ENCODE data around the gene HOXB9.

HOXB9 gene

DNA sequence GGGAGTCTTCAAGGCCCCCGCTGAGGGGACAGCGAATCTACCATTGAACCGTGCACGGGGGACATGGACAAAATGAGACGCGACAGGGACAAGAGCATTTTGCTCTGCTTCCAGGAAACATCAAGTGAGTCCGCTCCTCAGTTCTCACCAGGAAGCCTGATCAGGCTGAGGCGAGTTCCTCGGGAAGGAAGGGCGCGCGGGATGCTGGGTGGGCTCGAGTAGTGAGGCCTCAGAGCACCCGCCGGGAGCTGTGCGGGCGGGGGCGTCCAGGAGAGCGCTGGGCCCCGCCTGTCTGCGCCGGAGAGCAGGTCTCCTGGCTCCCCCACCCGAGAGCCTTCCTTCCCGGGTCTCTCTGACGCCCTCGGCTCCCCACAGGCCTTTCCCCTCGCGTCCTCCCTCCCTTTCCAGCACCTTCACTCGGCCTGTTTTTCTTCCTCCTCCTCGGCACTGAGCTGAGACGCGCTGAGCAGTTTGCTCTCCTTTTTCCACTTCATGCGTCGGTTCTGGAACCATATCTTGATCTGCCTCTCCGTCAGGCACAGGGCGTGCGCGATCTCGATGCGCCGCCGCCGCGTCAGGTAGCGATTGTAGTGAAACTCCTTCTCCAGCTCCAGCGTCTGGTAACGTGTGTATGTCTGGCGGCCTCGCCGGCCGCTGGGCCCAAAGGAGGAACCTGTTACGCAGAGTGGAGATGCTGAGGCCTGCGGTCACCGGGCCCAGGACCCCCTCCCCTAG lies 30.0 kb downstream of the HOXB9 start:
- Histone ChIP-seq H2AFZ (ENCODE audit: low read depth, low read length) (no peak overlapping the region), H3K4me3 (ENCODE audit: insufficient read depth in 1 of 2, low read depth in 1 of 2, low read length in 2 of 2) (peak overlapping the region; percentile 35 to 87), H4K8ac (ENCODE audit: low read length) (peak overlapping the region; percentile 77), H3K9ac (ENCODE audit: low read length) (peak overlapping the region; percentile 91), H2BK12ac (ENCODE audit: low read length in 2 of 2) (peak overlapping the region; percentile 7 to 62), H3K9me3 (ENCODE audit: control insufficient read depth, low read length) (no peaks in the 10 kb centered on the region), H3K18ac (ENCODE audit: low read depth in 1 of 2, low read length in 2 of 2) (peak overlapping the region; percentile 63 to 95), H3K36me3 (ENCODE audit: control insufficient read depth in 1 of 2, insufficient read depth in 2 of 2, low read depth in 1 of 2, low read length in 2 of 2) (peaks cover 26 to 30% of the 10 kb centered on the region in 2 experiments), H3K4me2 (ENCODE audit: low read length, poor library complexity, severe bottlenecking) (peak overlapping the region; percentile 73), H3K27me3 (ENCODE audit: control insufficient read depth in 1 of 2, insufficient read depth in 1 of 2, low read length in 2 of 2) (no peaks in the 10 kb centered on the region), H2BK15ac (ENCODE audit: low read depth, poor library complexity, severe bottlenecking) (peak overlapping the region; percentile 86), H3K4me1 (ENCODE audit: control insufficient read depth, insufficient read depth, low read depth, low read length) (peaks cover 52% of the 10 kb centered on the region), H2AK5ac (ENCODE audit: low read length, severe bottlenecking) (peak overlapping the region; percentile 20), H2BK5ac (ENCODE audit: low read depth, low read length, poor library complexity, severe bottlenecking) (no peak overlapping the region), H3K4ac (ENCODE audit: low read depth in 1 of 2, low read length in 2 of 2) (peak overlapping the region; percentile 57 to 84), H3K14ac (ENCODE audit: low read length in 2 of 2) (peak overlapping the region in 1 of 2 experiments; percentile 68), H4K91ac (ENCODE audit: low read length) (peak overlapping the region; percentile 52), H3K27ac (ENCODE audit: low read length, poor library complexity, severe bottlenecking) (peak overlapping the region; percentile 22), H2BK120ac (ENCODE audit: low read depth, low read length) (peak overlapping the region; percentile 42), H3K79me1 (replicated peaks; ENCODE audit: low read length, poor library complexity, severe bottlenecking) (peaks cover 3% of the 10 kb centered on the region), H3K23ac (ENCODE audit: low read length in 2 of 2) (peak overlapping the region in 1 of 2 experiments; percentile 16)
- WGBS = under 1% methylated on average over 51 of the region's 54 CpGs
- DNase-seq = no peak

DNA sequence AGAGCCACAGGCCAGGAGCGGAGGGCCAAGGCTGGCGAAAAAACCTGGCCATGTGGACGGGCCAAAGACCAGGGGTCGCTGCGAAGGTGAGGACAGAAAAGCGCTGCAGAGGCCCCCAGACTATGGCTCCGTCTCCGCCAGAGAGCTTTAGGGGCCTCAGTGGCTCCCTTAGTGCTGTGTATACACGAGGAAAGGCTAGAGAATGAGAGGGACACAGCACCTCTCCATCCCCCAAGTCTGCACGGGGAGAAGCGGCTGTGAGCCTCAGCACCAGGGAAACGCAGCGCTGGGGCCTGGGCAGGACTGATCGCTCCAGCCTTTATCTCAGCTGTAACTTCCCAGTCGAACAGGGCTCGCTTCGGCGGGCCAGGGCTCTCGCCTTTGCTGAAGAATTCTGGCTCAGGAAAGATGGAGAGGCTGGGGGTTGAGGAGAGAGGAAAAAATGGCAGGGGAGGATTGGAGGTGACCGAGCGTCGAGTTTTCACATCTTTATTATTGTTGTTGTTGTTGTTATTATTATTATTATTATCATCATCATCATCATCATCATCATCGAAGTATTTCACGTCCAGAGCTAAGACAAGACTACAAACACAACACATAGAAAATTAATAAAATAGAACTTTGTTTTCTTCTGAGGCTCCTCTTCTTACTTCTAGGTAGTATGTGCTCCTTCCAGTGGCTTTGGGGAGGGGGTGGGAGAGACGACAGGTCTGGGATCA lies 30.7 kb downstream of the HOXB9 start:
- Histone ChIP-seq H2BK120ac (ENCODE audit: low read depth, low read length) (peak overlapping the region; percentile 95), H3K4me2 (ENCODE audit: low read length, poor library complexity, severe bottlenecking) (peak overlapping the region; percentile 73), H4K91ac (ENCODE audit: low read length) (peak overlapping the region; percentile 77), H4K8ac (ENCODE audit: low read length) (peak overlapping the region; percentile 77), H3K14ac (ENCODE audit: low read length in 2 of 2) (peak overlapping the region in 1 of 2 experiments; percentile 73), H3K4me1 (ENCODE audit: control insufficient read depth, insufficient read depth, low read depth, low read length) (peaks cover 53% of the 10 kb centered on the region), H3K23ac (ENCODE audit: low read length in 2 of 2) (peak overlapping the region in 1 of 2 experiments; percentile 96), H2BK5ac (ENCODE audit: low read depth, low read length, poor library complexity, severe bottlenecking) (no peak overlapping the region), H3K4me3 (ENCODE audit: insufficient read depth in 1 of 2, low read depth in 1 of 2, low read length in 2 of 2) (no peak overlapping the region), H3K79me1 (replicated peaks; ENCODE audit: low read length, poor library complexity, severe bottlenecking) (peaks cover 4% of the 10 kb centered on the region), H2BK12ac (ENCODE audit: low read length in 2 of 2) (peak overlapping the region in 1 of 2 experiments; percentile 89), H3K4ac (ENCODE audit: low read depth in 1 of 2, low read length in 2 of 2) (peak overlapping the region; percentile 57 to 71), H3K27ac (ENCODE audit: low read length, poor library complexity, severe bottlenecking) (peak overlapping the region; percentile 90), H3K36me3 (ENCODE audit: control insufficient read depth in 1 of 2, insufficient read depth in 2 of 2, low read depth in 1 of 2, low read length in 2 of 2) (peaks cover 31 to 34% of the 10 kb centered on the region in 2 experiments), H3K9ac (ENCODE audit: low read length) (no peak overlapping the region), H2AFZ (ENCODE audit: low read depth, low read length) (no peak overlapping the region), H3K18ac (ENCODE audit: low read depth in 1 of 2, low read length in 2 of 2) (peak overlapping the region; percentile 94 to 97), H3K27me3 (ENCODE audit: control insufficient read depth in 1 of 2, insufficient read depth in 1 of 2, low read length in 2 of 2) (no peaks in the 10 kb centered on the region), H3K9me3 (ENCODE audit: control insufficient read depth, low read length) (no peaks in the 10 kb centered on the region), H2AK5ac (ENCODE audit: low read length, severe bottlenecking) (peak overlapping the region; percentile 84), H2BK15ac (ENCODE audit: low read depth, poor library complexity, severe bottlenecking) (no peak overlapping the region)
- DNase-seq = peak; percentile 72
- 4% methylated on average over 17 of the region's 25 CpGs for WGBS

DNA sequence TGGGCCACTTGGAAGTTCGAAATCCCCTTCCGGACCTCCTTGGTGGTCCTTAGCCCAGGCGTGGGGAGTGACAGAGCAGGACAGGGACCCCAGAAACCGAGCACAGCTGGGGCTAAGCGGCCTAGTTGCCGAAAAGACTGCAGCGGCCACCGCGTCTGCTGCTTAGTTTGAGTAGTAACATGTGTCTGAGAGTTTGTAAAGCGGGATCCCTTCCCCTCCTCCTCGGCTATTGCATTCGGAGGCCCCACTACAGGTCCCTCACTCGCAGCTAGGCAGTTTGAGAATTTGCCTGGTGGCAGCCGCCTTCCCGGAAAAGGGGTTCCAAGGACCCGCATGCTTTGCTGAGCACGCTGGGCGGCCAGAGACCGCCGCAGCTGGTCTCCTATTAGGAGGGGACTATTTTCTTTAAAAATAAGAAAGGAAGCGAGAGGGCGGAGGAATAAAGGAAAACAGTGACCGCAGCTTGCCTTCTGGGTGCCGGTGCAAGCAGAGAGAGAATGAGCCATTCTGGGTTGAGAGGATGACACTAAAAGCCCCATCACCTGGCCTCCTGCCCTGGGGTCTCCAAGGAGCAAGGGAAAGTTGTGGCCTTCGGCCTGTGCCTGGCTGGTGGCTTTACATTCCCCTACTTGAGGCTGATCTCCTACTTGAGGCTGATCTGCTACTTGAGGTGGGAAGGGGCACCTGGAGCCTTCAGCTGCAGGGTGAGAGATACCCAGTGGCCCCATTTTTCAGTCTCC lies 31.4 kb downstream of the HOXB9 start:
- H2BK5ac ChIP-seq (ENCODE audit: low read depth, low read length, poor library complexity, severe bottlenecking) = peak overlapping the region; percentile 39
- peak overlapping the region; percentile 90 for H3K27ac ChIP-seq (ENCODE audit: low read length, poor library complexity, severe bottlenecking)
- H3K79me1 ChIP-seq (replicated peaks; ENCODE audit: low read length, poor library complexity, severe bottlenecking) = peaks cover 4% of the 10 kb centered on the region
- H3K14ac ChIP-seq (ENCODE audit: low read length in 2 of 2) = peak overlapping the region in 1 of 2 experiments; percentile 73
- H2AFZ ChIP-seq (ENCODE audit: low read depth, low read length) = no peak overlapping the region
- peak overlapping the region; percentile 36 to 92 for H3K4ac ChIP-seq (ENCODE audit: low read depth in 1 of 2, low read length in 2 of 2)
- H3K9me3 ChIP-seq (ENCODE audit: control insufficient read depth, low read length) = no peaks in the 10 kb centered on the region
- H3K4me1 ChIP-seq (ENCODE audit: control insufficient read depth, insufficient read depth, low read depth, low read length) = peaks cover 50% of the 10 kb centered on the region
- H3K27me3 ChIP-seq (ENCODE audit: control insufficient read depth in 1 of 2, insufficient read depth in 1 of 2, low read length in 2 of 2) = no peaks in the 10 kb centered on the region
- H3K4me2 ChIP-seq (ENCODE audit: low read length, poor library complexity, severe bottlenecking) = peak overlapping the region; percentile 44
- peak overlapping the region; percentile 98 for H3K9ac ChIP-seq (ENCODE audit: low read length)
- peaks cover 31 to 34% of the 10 kb centered on the region in 2 experiments for H3K36me3 ChIP-seq (ENCODE audit: control insufficient read depth in 1 of 2, insufficient read depth in 2 of 2, low read depth in 1 of 2, low read length in 2 of 2)
- WGBS = 3% methylated on average over 21 of the region's 25 CpGs
- peak overlapping the region; percentile 77 for H4K91ac ChIP-seq (ENCODE audit: low read length)
- DNase-seq = peak; percentile 81
- peak overlapping the region; percentile 94 to 97 for H3K18ac ChIP-seq (ENCODE audit: low read depth in 1 of 2, low read length in 2 of 2)
- peak overlapping the region in 1 of 2 experiments; percentile 35 for H3K4me3 ChIP-seq (ENCODE audit: insufficient read depth in 1 of 2, low read depth in 1 of 2, low read length in 2 of 2)
- no peak overlapping the region for H2BK15ac ChIP-seq (ENCODE audit: low read depth, poor library complexity, severe bottlenecking)
- peak overlapping the region; percentile 68 to 96 for H3K23ac ChIP-seq (ENCODE audit: low read length in 2 of 2)
- peak overlapping the region; percentile 15 to 89 for H2BK12ac ChIP-seq (ENCODE audit: low read length in 2 of 2)
- H4K8ac ChIP-seq (ENCODE audit: low read length) = peak overlapping the region; percentile 66
- H2AK5ac ChIP-seq (ENCODE audit: low read length, severe bottlenecking) = peak overlapping the region; percentile 84
- H2BK120ac ChIP-seq (ENCODE audit: low read depth, low read length) = peak overlapping the region; percentile 95

Measured in mesenchymal stem cell (in vitro differentiated cells and primary cell).